Measurements from ENCODE around the gene C3. TPM values are rescaled to one million over a fixed set of nuclear protein-coding genes. Genes with fewer than 3 reads are reported as not detected.

C3 gene
- total RNA-seq, 4 donors from 2014 or later, result 45.4 to 1,093 (median 422) TPM

GRCh38 chr19:6744381-6745301, 24.2 kb upstream of the C3 start:
- no peaks in the 10 kb centered on the region for H3K9me3 ChIP-seq
- TF ChIP-seq, protein P1, sequence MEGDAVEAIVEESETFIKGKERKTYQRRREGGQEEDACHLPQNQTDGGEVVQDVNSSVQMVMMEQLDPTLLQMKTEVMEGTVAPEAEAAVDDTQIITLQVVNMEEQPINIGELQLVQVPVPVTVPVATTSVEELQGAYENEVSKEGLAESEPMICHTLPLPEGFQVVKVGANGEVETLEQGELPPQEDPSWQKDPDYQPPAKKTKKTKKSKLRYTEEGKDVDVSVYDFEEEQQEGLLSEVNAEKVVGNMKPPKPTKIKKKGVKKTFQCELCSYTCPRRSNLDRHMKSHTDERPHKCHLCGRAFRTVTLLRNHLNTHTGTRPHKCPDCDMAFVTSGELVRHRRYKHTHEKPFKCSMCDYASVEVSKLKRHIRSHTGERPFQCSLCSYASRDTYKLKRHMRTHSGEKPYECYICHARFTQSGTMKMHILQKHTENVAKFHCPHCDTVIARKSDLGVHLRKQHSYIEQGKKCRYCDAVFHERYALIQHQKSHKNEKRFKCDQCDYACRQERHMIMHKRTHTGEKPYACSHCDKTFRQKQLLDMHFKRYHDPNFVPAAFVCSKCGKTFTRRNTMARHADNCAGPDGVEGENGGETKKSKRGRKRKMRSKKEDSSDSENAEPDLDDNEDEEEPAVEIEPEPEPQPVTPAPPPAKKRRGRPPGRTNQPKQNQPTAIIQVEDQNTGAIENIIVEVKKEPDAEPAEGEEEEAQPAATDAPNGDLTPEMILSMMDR (IDR thresholded peaks at IDR 0.05), result no peak
- TF ChIP-seq POLR2A (IDR thresholded peaks at IDR 0.05), result no peak
- peaks cover 3 to 21% of the 10 kb centered on the region in 2 donors for H3K4me1 ChIP-seq
- no peak overlapping the region for H3K4me3 ChIP-seq
- H3K27me3 ChIP-seq, result no peaks in the 10 kb centered on the region
- DNase-seq, result peak; percentile 90 to 92
- intact Hi-C loops (cut with DNase I; ENCODE audit: low total_unique reads), result no loop called here
- H3K27ac ChIP-seq, result peak overlapping the region; percentile 87 to 91
- H3K36me3 ChIP-seq, result no peaks in the 10 kb centered on the region

- no peaks in the 10 kb centered on the region for H3K9me3 ChIP-seq
- H3K27me3 ChIP-seq, result no peaks in the 10 kb centered on the region
- H3K36me3 ChIP-seq, result no peaks in the 10 kb centered on the region
- DNase-seq, result no peak
- TF ChIP-seq, protein P1 (IDR thresholded peaks at IDR 0.05), result no peak
- TF ChIP-seq POLR2A (IDR thresholded peaks at IDR 0.05), result no peak
- intact Hi-C loops (cut with DNase I; ENCODE audit: low total_unique reads), result no loop called here
- no peak overlapping the region for H3K4me3 ChIP-seq
- H3K27ac ChIP-seq, result peak overlapping the region; percentile 87 to 91
- peaks cover 3 to 23% of the 10 kb centered on the region in 2 donors for H3K4me1 ChIP-seq
Measured at GRCh38 chr19:6743714-6744380, 23.4 kb upstream of the C3 start.

DNA sequence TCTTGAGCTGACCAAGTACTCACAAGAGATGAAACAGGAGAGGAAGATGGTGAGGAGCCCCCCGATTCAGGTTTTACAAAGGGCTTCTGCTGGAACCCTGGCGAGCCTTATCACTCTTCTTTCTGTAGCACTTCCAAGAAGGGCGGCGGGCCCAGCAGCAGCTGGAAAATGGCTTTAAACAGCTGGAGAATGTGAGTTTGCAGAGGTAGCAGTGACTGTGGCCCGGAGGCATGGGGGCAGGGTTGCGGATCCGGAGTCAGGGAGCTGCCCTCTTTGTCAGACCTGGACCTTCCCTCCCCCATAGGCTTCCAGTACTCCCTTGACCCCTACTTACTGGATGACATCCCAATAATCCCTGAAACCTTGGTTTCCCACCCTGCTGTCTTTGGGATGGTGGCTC, 22.6 kb upstream of the C3 start:
- H3K27me3 ChIP-seq, result no peaks in the 10 kb centered on the region
- H3K4me3 ChIP-seq, result no peak overlapping the region
- TF ChIP-seq, protein P1 (IDR thresholded peaks at IDR 0.05), result no peak
- TF ChIP-seq POLR2A (IDR thresholded peaks at IDR 0.05), result no peak
- no peaks in the 10 kb centered on the region for H3K9me3 ChIP-seq
- peak overlapping the region; percentile 87 to 91 for H3K27ac ChIP-seq
- no peaks in the 10 kb centered on the region for H3K36me3 ChIP-seq
- no peak for DNase-seq
- intact Hi-C loops (cut with DNase I; ENCODE audit: low total_unique reads), result no loop called here
- H3K4me1 ChIP-seq, result peaks cover 3 to 31% of the 10 kb centered on the region in 2 donors

GRCh38 chr19:6740589-6741343, 20.3 kb upstream of the C3 start:
- Histone ChIP-seq H3K36me3 (no peaks in the 10 kb centered on the region), H3K9me3 (no peaks in the 10 kb centered on the region), H3K4me3 (peak overlapping the region; percentile 82 to 89), H3K27ac (peak overlapping the region; percentile 82 to 99), H3K4me1 (peaks cover 3 to 33% of the 10 kb centered on the region in 2 donors), H3K27me3 (no peaks in the 10 kb centered on the region)
- TF ChIP-seq, protein P1 (IDR thresholded peaks at IDR 0.05), result no peak
- TF ChIP-seq POLR2A (IDR thresholded peaks at IDR 0.05), result peak in 1 of 2 donors; percentile 14
- peak; percentile 63 to 70 for DNase-seq
- intact Hi-C loops (cut with DNase I; ENCODE audit: low total_unique reads), result no loop called here
